GM13976 (cell line): Measurements from ENCODE around the gene PARVB.

Source experiments
- DNase-seq: peaks from one replicate; pipeline ENCODE4 v3.0.0; 2012; ENCODE audit warnings: low spot score
- in situ Hi-C: fragments of 300-500 bp; cut with MboI; formaldehyde crosslinking; loops from one replicate; pipeline ENCODE4 v1.12.0; 2022; ENCODE audit warnings: low sequenced_read_pairs, mixed read lengths, inconsistent platforms; ENCODE audit not compliant: unreplicated experiment
- TF ChIP-seq, protein P1 (sequence below): IDR thresholded peaks from 2 replicates; pipeline ENCODE4 v1.5.1; 2012; ENCODE audit warnings: borderline replicate concordance, mild to moderate bottlenecking; ENCODE audit not compliant: insufficient read depth; ENCODE audit errors: extremely low read depth, missing control alignments, control extremely low read depth

PARVB gene, protein sequence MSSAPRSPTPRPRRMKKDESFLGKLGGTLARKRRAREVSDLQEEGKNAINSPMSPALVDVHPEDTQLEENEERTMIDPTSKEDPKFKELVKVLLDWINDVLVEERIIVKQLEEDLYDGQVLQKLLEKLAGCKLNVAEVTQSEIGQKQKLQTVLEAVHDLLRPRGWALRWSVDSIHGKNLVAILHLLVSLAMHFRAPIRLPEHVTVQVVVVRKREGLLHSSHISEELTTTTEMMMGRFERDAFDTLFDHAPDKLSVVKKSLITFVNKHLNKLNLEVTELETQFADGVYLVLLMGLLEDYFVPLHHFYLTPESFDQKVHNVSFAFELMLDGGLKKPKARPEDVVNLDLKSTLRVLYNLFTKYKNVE

DNA sequence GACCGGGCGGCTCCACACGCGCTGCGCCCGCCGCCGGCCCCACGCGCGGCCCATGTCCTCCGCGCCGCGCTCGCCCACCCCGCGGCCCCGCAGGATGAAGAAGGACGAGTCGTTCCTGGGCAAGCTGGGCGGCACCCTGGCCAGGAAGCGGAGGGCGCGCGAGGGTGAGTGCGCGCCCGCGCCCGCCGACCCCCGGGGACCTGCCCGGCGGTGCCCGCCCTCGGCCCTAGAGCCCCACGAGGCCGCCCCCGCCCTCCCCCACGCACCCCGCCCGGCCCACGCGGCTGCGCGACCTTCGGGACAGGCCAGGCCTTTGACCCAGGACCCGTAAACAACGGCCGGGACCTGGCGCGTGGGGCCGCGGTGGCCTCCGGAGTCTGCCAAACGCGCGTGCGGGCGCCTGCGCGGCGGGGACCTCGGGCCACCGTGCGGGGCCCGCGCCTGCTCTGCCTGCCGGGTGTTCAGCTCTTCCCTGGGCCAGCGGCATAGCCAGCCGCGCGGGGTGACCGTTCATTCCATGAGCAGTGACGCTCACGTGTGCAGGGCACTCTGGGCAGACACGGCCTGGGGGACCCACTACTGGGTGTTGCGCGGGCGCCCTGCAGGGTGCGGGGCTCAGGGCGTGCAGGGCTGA lies at the start of gene PARVB:
Gene PARVB, plus strand, starts transcription at position 15 of the 634 bp plus-strand sequence. Its CDS starts 38 bp downstream, at position 53.
- TF ChIP-seq, protein P1, sequence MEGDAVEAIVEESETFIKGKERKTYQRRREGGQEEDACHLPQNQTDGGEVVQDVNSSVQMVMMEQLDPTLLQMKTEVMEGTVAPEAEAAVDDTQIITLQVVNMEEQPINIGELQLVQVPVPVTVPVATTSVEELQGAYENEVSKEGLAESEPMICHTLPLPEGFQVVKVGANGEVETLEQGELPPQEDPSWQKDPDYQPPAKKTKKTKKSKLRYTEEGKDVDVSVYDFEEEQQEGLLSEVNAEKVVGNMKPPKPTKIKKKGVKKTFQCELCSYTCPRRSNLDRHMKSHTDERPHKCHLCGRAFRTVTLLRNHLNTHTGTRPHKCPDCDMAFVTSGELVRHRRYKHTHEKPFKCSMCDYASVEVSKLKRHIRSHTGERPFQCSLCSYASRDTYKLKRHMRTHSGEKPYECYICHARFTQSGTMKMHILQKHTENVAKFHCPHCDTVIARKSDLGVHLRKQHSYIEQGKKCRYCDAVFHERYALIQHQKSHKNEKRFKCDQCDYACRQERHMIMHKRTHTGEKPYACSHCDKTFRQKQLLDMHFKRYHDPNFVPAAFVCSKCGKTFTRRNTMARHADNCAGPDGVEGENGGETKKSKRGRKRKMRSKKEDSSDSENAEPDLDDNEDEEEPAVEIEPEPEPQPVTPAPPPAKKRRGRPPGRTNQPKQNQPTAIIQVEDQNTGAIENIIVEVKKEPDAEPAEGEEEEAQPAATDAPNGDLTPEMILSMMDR = no peak
- DNase-seq = peak; percentile 44
- in situ Hi-C loops = no loop called here

DNA sequence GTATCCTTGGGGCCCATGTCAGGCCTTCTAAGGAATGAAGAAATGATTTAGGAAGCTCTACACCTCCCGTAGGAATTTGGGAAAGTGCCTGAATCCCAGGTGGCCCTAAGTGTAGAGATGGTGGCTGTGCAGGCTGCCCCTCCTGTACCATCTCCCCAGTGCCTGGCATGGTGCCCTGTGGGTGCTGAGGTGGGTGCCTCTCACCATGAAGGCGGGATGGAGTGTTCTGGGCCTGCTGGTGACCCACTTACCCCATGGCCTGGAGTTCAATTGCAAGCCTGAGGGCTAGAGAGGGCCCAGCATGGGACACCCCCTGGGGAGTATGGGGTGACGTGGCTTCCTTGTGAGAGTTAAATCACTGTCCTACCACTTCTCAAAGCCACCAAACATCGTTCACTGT lies 49.1 kb upstream of the PARVB start:
- in situ Hi-C loops = loop anchor here (25.0 kb wide), 2 partner anchors 412 to 662 kb away; no protein-coding TSS in a partner anchor
- TF ChIP-seq, protein P1 = no peak

DNA sequence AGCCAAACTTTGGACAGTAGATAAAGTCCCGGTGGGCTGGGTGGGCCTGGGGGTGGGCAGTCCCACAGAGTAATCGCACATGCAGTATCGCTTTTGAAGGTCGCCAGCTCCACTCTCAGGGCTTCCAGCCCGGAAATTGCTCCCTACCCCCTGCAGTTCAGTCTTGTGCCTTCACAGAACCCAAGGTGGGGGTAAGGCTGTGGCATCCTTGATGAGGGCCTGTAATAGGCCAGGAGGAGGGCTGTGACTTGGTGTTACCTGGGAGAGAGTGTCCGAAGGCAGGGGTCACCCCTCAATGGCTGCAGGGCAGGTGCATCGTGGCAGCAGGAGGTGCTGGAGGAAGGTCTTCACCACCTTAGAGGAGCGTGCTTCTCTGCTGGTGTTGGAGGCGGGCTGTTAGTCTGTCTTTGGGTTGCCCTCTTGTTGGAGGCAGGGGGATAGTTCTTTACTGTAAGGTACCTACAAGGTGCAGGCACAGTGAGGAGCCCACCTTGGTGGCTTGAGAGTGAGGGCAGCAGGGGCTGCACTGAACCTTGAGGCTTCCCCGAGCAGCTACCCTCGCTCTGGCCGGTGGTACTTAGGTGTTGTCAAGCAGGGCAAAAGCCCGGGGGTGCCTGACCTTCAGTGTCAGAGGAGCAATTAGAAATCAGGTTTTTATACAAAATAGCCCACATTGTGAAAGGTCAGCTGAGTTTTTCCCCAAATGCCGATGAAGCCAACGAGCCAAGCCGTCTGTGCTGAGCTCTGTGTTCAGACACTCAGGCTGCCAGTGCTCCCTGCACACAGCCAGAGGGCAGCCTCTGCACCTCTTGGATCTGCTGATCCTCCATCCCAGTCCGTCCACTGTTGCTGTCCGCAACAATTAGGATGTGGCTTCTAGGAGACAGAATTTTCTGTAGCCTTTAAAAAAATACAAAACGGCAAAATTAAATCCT lies 47.0 kb upstream of the PARVB start:
- TF ChIP-seq, protein P1 = no peak
- no peak for DNase-seq
- in situ Hi-C loops = loop anchor here (25.0 kb wide), 2 partner anchors 410 to 660 kb away; no protein-coding TSS in a partner anchor

More for the DNA sequence above, 49.1 kb upstream of the PARVB start:
- DNase-seq = no peak

DNA sequence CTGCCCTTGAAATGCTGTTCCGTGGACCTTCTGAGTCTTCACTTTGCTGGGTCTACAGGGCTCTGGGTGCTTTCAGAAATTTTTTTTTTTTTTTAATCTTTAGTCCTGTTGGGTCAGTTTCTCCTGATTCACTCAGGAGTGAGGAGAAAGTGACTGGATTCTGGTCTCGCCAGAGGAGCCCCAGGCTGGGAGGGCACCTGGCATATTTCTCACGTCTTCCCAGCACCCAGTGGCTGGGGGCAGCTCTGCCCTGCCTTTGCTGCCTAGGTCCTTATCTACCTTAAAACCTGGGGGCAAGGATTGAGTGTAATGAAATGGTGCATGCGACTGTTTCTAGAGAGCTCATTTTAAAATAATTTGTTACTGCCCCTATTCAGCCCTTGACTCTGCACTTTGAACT lies 45.5 kb upstream of the PARVB start:
- in situ Hi-C loops = loop anchor here (25.0 kb wide), 2 partner anchors 409 to 659 kb away; no protein-coding TSS in a partner anchor
- DNase-seq = no peak
- TF ChIP-seq, protein P1 = no peak

DNA sequence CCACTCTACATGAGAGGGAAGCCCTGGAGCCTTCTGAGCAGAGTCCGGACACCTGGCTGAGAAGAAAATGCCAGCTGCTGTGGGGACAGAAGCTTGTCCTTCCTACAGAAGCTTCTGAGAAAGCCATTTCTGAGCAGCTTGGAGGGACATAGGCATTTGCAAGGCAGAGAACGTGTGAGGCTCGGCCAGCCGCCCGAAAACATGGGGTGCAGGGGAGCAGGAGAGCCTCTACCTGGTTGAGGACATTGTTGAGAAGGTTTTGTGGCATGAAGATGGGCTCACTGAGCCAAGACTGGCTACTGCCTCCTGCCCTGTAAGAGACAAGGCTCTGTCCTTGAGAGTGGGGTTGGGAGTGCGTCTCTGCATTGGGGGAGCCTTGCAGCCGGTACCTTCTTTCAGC lies 43.5 kb upstream of the PARVB start:
- in situ Hi-C loops = loop anchor here (25.0 kb wide), 2 partner anchors 407 to 657 kb away; no protein-coding TSS in a partner anchor
- TF ChIP-seq, protein P1 = no peak
- DNase-seq = no peak

DNA sequence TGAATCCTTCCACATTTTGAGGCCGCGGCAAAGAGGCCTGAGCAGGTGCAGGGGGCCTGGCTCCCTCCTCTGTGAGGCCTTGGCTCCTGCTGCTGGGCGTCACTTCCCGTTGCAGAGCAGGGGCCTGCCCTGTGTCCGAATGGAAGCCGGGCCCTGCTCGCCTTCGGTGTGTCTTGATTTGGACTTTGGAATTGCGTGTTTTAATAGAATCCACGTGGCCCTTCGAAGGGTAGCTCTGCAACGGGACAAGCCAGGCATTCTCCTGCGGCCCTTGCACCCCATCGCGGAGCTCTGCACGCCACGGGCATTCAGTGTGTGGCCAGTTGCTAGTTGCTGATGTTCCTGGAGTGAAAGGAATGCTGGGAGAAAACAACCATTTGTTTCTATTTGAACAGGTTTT lies 43.1 kb upstream of the PARVB start:
- TF ChIP-seq, protein P1 = no peak
- in situ Hi-C loops = loop anchor here (25.0 kb wide), 2 partner anchors 406 to 656 kb away; no protein-coding TSS in a partner anchor

More for the DNA sequence above, 43.1 kb upstream of the PARVB start:
- no peak for DNase-seq
